ENCODE measurements around the gene NAALADL1. TPM values are rescaled to one million over a fixed set of nuclear protein-coding genes. Genes with fewer than 3 reads are reported as not detected.

NAALADL1 gene
- total and polyA plus RNA-seq, 2 experiments from 2014 or later, result 11.1 to 13.7 TPM

DNA sequence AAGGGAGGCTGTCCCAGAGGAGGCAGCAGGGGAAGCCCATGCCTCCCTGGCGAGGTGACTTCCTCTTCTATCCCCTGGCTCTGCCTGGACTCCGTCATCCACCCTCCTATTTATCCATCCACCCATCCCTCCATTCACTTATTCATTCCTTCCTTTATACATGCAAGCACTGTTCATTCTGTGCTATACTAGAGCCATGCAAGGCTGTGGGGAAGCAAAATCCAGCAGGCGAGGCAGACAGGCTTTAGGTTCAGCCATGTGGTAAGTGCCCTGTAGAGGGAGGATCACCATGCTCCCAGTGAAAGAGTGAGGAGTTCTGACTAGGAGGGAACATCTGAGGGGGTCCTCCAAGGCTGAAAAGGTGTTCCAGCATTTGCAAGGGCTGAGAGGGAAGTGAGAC lies 1.2 kb upstream of the NAALADL1 start:
- Histone ChIP-seq H2AFZ (no peak overlapping the region), H3K4me1 (ENCODE audit: insufficient read depth) (no peaks in the 10 kb centered on the region), H3K4me3 (no peak overlapping the region), H3F3A (replicated peaks; ENCODE audit: low read depth) (no peaks in the 10 kb centered on the region), H3K79me2 (replicated peaks; ENCODE audit: insufficient read depth) (no peaks in the 10 kb centered on the region), H3K36me3 (ENCODE audit: insufficient read depth) (no peaks in the 10 kb centered on the region), H3K4me2 (no peak overlapping the region), H3K9me2 (ENCODE audit: insufficient read depth) (no peaks in the 10 kb centered on the region), H4K20me1 (replicated peaks; ENCODE audit: insufficient read depth) (no peaks in the 10 kb centered on the region), H3K27ac (ENCODE audit: low read depth) (no peak overlapping the region), H3K27me3 (ENCODE audit: insufficient read depth) (no peaks in the 10 kb centered on the region)
- no peak overlapping the region for H3K27ac Mint-ChIP-seq
- H3K36me3 Mint-ChIP-seq (ENCODE audit: low read depth), result no peaks in the 10 kb centered on the region
- H3K27me3 Mint-ChIP-seq (ENCODE audit: insufficient read depth, low read depth, poor library complexity), result peaks cover 9% of the 10 kb centered on the region
- DNase-seq (ENCODE audit: low spot score) (no peak), ATAC-seq (no peak)
- no peak overlapping the region for H3K4me3 Mint-ChIP-seq
- H3K4me1 Mint-ChIP-seq, result peaks cover 4% of the 10 kb centered on the region
- H3K9me3 Mint-ChIP-seq, result no peaks in the 10 kb centered on the region
- no peak for TF ChIP-seq EZH2phosphoT487 (IDR thresholded peaks at IDR 0.05; ENCODE audit: unreplicated experiment)
- no peak for TF ChIP-seq ZNF462 (CRISPR knock-in tag; IDR thresholded peaks at IDR 0.05)
- TF ChIP-seq, protein P1, sequence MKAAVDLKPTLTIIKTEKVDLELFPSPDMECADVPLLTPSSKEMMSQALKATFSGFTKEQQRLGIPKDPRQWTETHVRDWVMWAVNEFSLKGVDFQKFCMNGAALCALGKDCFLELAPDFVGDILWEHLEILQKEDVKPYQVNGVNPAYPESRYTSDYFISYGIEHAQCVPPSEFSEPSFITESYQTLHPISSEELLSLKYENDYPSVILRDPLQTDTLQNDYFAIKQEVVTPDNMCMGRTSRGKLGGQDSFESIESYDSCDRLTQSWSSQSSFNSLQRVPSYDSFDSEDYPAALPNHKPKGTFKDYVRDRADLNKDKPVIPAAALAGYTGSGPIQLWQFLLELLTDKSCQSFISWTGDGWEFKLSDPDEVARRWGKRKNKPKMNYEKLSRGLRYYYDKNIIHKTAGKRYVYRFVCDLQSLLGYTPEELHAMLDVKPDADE (IDR thresholded peaks at IDR 0.05), result no peak
- TF ChIP-seq EZH2 (IDR thresholded peaks at IDR 0.05; ENCODE audit: low read depth, unreplicated experiment), result no peak
- no peak for TF ChIP-seq ZNF114 (CRISPR knock-in tag; IDR thresholded peaks at IDR 0.05)
- TF ChIP-seq REST (IDR thresholded peaks at IDR 0.05; ENCODE audit: unreplicated experiment), result no peak
- TF ChIP-seq ZNF331 (CRISPR knock-in tag; IDR thresholded peaks at IDR 0.05; ENCODE audit: low read depth), result no peak
- TF ChIP-seq NANOG (IDR thresholded peaks at IDR 0.05; ENCODE audit: borderline replicate concordance), result no peak
- TF ChIP-seq, protein P2, sequence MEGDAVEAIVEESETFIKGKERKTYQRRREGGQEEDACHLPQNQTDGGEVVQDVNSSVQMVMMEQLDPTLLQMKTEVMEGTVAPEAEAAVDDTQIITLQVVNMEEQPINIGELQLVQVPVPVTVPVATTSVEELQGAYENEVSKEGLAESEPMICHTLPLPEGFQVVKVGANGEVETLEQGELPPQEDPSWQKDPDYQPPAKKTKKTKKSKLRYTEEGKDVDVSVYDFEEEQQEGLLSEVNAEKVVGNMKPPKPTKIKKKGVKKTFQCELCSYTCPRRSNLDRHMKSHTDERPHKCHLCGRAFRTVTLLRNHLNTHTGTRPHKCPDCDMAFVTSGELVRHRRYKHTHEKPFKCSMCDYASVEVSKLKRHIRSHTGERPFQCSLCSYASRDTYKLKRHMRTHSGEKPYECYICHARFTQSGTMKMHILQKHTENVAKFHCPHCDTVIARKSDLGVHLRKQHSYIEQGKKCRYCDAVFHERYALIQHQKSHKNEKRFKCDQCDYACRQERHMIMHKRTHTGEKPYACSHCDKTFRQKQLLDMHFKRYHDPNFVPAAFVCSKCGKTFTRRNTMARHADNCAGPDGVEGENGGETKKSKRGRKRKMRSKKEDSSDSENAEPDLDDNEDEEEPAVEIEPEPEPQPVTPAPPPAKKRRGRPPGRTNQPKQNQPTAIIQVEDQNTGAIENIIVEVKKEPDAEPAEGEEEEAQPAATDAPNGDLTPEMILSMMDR (conservative IDR thresholded peaks at IDR 0.05; ENCODE audit: low read depth in 2 of 2), result no peak
- no peak for TF ChIP-seq POLR2AphosphoS5 (IDR thresholded peaks at IDR 0.05; ENCODE audit: low read depth)
- TF ChIP-seq CREB1 (CRISPR knock-in tag; IDR thresholded peaks at IDR 0.05; ENCODE audit: low read depth), result no peak
- no peak for TF ChIP-seq JUNB (IDR thresholded peaks at IDR 0.05; ENCODE audit: unreplicated experiment)
